ENCODE results near the gene STARD3.

The STARD3 gene

DNA sequence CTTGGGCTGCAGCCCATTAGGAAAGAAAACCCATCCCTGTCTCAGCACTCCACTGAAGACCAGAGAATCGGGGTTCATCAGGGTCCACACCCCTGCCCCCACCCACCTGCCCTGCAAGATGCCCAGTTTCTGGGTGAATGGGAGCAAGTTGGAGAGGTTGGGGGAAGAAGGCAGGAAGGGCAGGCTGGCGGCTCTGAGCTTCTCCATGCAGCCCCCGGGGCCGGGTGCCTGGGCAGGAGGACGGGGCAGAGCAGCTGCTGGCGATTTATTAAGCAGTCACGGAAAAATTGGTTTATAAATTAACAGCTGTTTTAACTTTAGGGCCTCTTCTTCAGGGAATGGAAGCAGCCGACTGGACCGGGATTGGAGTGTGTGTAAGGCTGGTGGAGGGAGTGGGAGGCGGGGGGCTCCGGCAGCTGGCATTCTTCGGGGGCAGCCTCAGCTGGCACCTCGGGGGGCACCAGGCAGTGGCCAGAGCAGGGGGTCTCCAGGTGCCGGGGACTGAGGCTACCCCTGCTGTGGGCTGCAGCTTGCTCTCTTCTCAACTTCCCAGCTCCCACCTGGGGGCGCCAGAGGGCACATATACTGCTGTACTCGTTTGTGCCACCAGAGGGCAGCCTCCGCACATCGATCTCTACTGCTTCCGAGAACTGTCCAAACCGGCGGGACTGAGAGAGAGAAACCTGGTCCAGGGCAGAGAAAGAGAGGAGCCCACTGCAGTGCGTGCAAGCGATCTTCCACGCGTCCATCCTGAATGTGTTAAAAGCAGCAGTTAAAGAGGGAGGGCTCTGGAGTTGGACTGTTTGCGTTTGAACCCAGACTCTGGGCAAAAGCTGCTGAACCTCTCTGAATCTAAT, 15.2 kb upstream of the STARD3 start:
- DNase-seq, result no peak

- no peak for DNase-seq
Observed at GRCh38 chr17:39622380-39623006, 14.5 kb upstream of the STARD3 start.

- no peak for DNase-seq
Observed at GRCh38 chr17:39623356-39623950, 13.5 kb upstream of the STARD3 start.

- no peak for DNase-seq
Observed at GRCh38 chr17:39624313-39624712, 12.6 kb upstream of the STARD3 start.

DNA sequence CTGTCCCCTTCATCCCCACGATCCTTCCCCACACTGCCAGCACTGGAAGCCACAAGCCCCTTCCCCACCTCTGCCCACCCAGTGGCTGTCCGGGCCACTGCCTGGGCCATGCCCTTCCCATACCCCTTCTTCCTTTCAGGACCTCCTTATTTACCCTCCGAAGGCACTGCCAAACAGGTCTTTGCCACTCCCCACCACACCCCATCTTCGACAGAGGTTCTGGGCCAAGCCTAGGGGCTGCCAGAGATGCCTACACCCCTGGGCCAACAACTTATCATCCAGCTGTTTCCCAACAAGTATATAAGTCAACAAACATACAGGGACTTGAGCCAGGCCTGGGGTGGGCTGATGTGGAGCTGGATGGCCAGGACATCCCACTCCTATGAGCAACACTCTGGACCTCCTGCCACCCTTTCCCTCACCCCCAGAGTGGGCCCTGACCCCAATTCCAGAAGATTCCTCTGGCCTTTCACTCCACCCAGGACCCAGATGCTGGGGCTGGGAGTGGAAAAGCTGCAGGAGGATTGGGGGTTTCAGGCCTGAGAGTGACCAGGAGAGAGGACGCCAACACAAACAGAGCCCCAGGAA, 11.7 kb upstream of the STARD3 start:
- no peak for DNase-seq

DNA sequence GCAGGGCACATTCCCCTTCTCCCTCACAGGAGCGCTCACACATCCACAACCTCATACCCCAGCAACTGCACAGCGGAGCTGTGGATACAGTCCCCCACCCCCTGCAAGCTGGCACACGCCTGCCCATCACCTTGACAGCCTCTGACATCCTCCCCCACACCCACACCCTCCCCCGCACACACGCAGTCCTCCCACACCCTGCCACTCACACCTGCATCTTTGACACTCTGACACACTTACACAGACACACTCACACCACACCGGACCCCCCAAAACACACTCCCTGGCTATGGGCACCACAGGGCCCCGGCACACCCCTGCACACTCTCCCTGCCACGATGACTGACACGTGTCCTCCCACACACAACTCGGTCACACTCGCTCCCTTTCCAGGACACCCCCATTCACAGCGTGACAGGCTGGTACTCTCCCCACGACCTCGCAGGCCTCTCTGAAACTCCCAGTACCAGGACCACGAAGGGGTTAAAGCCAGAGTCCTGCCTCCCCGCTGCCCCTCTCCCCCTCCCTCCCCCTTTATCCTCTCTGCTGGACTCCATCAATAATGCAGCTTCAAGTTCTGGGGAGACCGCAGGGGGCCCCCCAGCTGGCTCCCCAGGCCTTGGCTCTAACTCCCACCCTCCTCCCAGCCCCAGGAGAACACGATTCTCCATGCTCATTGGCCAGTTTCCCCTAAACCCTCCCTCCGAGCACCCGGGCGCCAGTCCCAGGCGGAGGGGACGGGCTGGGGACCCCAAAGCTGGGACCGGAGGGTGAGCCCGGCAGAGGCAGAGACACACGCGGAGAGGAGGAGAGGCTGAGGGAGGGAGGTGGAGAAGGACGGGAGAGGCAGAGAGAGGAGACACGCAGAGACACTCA, 10.5 kb upstream of the STARD3 start, which contains the start of gene PPP1R1B:
Gene PPP1R1B (plus strand): TSS at position 782 of the 876 bp plus-strand sequence. CDS start 441 bp downstream, outside the sequence.
- no peak for DNase-seq

GRCh38 chr17:39627047-39627711, 9.8 kb upstream of the STARD3 start:
- no peak for DNase-seq

DNA sequence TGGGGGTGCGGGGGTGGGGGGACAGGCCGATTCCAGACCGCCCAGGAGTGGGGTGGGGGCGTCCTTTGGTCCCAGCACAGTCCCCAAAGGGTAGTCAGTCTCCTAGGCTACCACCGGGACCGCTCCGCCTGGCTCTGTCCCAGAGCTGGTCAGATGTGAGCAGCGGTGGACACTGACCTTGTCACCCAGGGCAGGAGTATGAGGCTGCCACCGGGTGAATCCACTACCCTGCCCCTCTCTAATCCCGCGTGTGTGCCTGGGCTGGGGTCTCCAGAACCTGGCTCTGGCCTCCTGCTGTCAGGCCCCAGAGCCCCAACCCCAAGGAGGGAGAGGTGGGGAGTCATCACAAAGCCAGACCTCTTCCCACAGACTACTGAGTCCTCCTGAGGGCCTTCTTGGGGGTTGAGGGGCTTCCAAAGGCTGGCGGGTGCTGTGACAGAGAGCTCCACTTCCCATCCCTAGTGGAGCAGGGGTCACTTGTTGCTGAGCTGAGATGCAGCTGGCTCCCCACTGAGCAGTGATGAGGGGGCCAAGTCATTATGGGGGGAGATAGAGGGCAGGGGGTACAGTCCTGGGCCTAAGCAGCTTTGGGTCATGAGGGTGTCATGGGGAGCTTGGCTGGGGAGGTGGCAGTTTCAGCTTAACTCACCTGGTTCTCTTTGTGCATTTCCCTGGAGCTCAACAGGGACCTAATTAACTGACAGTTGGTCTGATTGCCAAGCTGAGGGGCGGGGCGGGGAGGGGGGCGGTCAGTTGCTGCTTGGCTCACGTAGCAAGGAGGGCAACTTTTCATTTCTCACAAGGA, 9.0 kb upstream of the STARD3 start:
- no peak for DNase-seq

- no peak for DNase-seq
Observed at GRCh38 chr17:39628655-39629493, 8.1 kb upstream of the STARD3 start.

GRCh38 chr17:39629494-39629880, 7.5 kb upstream of the STARD3 start:
- DNase-seq, result no peak

GRCh38 chr17:39629898-39630297, 7.0 kb upstream of the STARD3 start:
- no peak for DNase-seq

- no peak for DNase-seq
Observed at GRCh38 chr17:39631403-39631802, 5.5 kb upstream of the STARD3 start.

DNA sequence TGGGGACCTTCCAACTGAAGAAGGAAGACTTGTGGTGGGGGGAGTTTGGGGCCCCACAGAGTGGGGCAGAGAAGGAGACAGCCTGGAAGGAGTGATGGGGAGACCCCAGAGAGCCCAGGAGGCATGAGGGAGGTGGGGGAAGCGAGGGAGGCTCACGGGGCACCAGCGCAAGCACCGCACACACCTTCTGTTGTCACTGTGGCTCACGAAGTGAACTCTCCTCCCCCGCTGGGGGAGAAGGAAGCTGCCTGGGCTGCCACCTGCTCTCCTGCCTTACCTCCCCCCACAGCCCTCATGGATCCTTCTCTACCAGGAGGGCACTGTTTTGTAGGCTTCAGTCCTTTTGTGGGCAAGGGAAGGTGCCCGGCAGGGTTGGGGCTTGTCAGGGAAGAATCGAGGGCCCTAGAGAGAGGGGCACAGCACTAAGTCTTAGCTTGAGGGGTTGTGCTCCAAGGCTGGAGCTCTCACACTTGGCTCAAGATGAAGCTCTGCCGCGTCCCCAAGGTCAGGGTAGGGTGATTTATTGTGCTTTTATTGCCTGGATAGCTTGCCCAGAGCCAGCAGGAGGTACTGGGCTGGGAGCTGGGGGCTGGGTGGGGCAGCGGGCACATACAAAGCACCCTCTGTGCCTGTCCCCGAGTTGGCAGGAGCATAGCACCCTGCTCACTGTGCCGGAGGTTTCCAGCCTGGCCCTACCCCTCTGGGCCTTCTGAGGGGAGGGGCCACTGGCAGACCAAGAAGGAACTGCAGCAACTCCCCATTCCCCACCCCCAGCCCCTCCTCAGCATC, 4.6 kb upstream of the STARD3 start:
- no peak for DNase-seq

- DNase-seq, result no peak
Observed at GRCh38 chr17:39633570-39634183, 3.3 kb upstream of the STARD3 start.

DNA sequence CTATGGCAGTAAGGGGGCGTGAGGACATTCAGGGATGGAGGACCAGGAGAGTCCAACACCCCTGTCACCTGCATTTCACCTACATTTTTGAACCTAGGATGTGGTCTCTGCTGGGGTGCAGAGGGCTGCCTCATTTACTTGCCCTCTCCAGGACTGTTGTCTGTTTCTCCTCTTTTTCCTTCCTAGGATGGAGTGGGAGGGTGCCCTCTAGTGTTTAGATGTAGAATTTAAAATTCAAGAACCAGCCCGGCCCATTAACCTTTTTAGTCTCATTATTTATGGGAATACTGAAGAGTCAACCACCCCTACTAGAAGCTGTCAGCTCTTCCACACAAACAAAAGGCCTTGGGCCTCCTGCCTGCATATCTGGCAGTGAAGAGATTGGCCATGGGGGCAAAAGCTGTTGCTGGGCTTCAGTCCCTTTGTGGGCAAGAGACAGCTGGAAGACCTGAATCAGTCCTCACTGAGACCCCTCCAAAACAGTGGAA, 2.5 kb upstream of the STARD3 start:
- DNase-seq, result no peak

DNA sequence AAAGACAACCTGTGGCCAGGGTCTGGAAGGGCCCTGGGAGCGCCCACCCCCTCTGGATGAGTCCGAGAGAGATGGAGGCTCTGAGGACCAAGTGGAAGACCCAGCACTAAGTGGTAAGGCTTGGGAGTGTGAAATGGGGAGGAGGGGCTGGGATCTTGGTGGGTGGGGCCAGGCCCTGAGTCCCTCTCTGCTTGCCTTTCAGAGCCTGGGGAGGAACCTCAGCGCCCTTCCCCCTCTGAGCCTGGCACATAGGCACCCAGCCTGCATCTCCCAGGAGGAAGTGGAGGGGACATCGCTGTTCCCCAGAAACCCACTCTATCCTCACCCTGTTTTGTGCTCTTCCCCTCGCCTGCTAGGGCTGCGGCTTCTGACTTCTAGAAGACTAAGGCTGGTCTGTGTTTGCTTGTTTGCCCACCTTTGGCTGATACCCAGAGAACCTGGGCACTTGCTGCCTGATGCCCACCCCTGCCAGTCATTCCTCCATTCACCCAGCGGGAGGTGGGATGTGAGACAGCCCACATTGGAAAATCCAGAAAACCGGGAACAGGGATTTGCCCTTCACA, 1.2 kb upstream of the STARD3 start:
- no peak for DNase-seq

GRCh38 chr17:39636587-39636926, 387 bp upstream of the STARD3 start:
- no peak for DNase-seq

DNA sequence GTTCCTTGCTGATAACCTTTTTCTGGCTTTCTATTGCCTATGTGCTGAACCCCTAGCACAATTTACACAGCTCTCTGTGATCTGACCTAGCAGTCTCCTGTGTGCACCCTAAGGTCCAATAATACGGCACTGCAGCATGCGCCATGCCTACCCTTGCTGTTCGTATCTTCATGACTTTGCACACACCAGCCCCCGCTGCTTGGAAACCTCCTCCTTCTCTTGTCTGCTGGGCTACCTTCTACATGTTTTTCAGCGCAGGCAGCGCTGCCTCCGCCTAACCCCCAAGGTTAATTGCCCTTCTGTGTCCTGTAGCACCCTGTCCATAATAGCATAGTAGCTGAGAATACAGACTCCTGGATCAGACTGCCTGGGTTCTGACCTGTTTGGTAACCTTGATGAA, 1.4 kb downstream of the STARD3 start:
- no peak for DNase-seq
